Activated CD4-positive, alpha-beta T cell treated with anti-CD3 and anti-CD28 coated beads for 36 hours (primary cell): ENCODE measurements around the gene NDUFB11. TPM values are rescaled to one million over a fixed set of nuclear protein-coding genes. Genes with fewer than 3 reads are reported as not detected.

Experiments used
- ATAC-seq: fragments of 200-7000 bp; cut with Tn5 transposase; one replicate; pipeline ENCODE4 v1.10.0; 2021; ENCODE audit warnings: mild to moderate bottlenecking, moderate library complexity
- CTCF ChIA-PET: fragments of 350-600 bp; sonication (Branson Sonifier 250); formaldehyde crosslinking; loops from one replicate; lab custom pipeline; 2021; ENCODE audit warnings: antibody characterized with exemption; lab: Charles Lee
- POLR2A ChIA-PET: fragments of 350-600 bp; sonication (Branson Sonifier 250); formaldehyde crosslinking; loops from one replicate; lab custom pipeline; 2021; ENCODE audit warnings: antibody characterized with exemption, inconsistent platforms; lab: Charles Lee
- DNase-seq: peaks from one replicate; pipeline ENCODE4 v3.0.0-alpha.2; 2020
- H3K27ac Mint-ChIP-seq: one replicate; pipeline ENCODE4 v1.8.0; 2021; ENCODE audit warnings: mixed read lengths
- H3K27me3 Mint-ChIP-seq: one replicate; pipeline ENCODE4 v1.8.0; 2021; ENCODE audit warnings: mixed read lengths
- H3K36me3 Mint-ChIP-seq: one replicate; pipeline ENCODE4 v1.8.0; 2021; ENCODE audit warnings: low read depth, mixed read lengths
- H3K4me1 Mint-ChIP-seq: one replicate; pipeline ENCODE4 v1.8.0; 2021; ENCODE audit warnings: mixed read lengths
- H3K4me3 Mint-ChIP-seq: one replicate; pipeline ENCODE4 v1.8.0; 2021; ENCODE audit warnings: mild to moderate bottlenecking, moderate library complexity, mixed read lengths
- H3K9me3 Mint-ChIP-seq: one replicate; pipeline ENCODE4 v1.8.0; 2021; ENCODE audit warnings: low read depth, mixed read lengths
- intact Hi-C, 2 experiments: fragments of 100-400 bp; cut with DNase I in 1 of 2; cut with micrococcal nuclease in 1 of 2; formaldehyde crosslinking; loops; one replicate each; pipeline versions ENCODE4 v1.14.2 to v1.15.1; 2022 to 2024; cut with DNase I, micrococcal nuclease
- total RNA-seq, 2 experiments: library from RNA; stranded (reverse); gene quantifications; one replicate each; pipeline ENCODE4 v1.2.3, GENCODE V29; 2021

The NDUFB11 gene
- total RNA-seq, 2 experiments from 2014 or later = 89.9 to 90.8 TPM

- H3K4me1 Mint-ChIP-seq = peaks cover 17% of the 10 kb centered on the region
- H3K9me3 Mint-ChIP-seq = no peaks in the 10 kb centered on the region
- ChIA-PET CTCF (no interaction called here), POLR2A (no interaction called here)
- ATAC-seq (no peak), DNase-seq (no peak)
- no peaks in the 10 kb centered on the region for H3K27me3 Mint-ChIP-seq
- intact Hi-C loops = no loop called here
- no peak overlapping the region for H3K4me3 Mint-ChIP-seq
- no peak overlapping the region for H3K27ac Mint-ChIP-seq
- H3K36me3 Mint-ChIP-seq = peaks cover 22% of the 10 kb centered on the region
Measured at GRCh38 chrX:47185241-47185640, 40.7 kb upstream of the NDUFB11 start.

DNA sequence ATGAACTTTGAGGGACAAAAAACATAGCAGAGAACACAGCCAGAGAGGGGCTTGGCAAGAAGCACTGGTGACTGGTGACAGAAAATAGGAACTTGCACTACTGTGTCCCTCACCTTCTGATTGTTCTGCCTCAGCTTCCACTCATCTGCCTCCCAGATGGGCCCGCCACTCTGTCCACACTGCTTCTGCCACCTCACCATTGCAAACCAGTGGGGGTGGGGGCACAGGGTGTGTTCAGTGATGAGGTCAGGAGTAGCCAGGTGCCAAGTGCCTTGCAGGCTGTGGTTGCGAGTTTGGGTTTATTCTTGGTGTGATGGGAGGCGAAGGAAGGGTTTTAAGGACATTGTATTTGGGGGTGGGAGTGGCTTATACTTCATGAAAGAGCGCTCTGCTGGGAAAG lies 40.0 kb upstream of the NDUFB11 start:
- Mint-ChIP-seq H3K27ac (no peak overlapping the region), H3K9me3 (no peaks in the 10 kb centered on the region), H3K36me3 (peaks cover 23% of the 10 kb centered on the region), H3K27me3 (no peaks in the 10 kb centered on the region), H3K4me3 (no peak overlapping the region), H3K4me1 (peaks cover 17% of the 10 kb centered on the region)
- ChIA-PET POLR2A (no interaction called here), CTCF (no interaction called here)
- intact Hi-C loops = no loop called here
- DNase-seq (no peak), ATAC-seq (no peak)

- Mint-ChIP-seq H3K4me1 (no peaks in the 10 kb centered on the region), H3K36me3 (peaks cover 30% of the 10 kb centered on the region), H3K9me3 (no peaks in the 10 kb centered on the region), H3K27me3 (no peaks in the 10 kb centered on the region), H3K27ac (no peak overlapping the region), H3K4me3 (no peak overlapping the region)
- ChIA-PET POLR2A (no interaction called here), CTCF (no interaction called here)
- no peak for ATAC-seq
- DNase-seq = no peak
- intact Hi-C loops = no loop called here
Measured at GRCh38 chrX:47182106-47182700, 37.7 kb upstream of the NDUFB11 start.

- Mint-ChIP-seq H3K4me3 (no peak overlapping the region), H3K9me3 (no peaks in the 10 kb centered on the region), H3K4me1 (no peaks in the 10 kb centered on the region), H3K36me3 (peaks cover 31% of the 10 kb centered on the region), H3K27ac (no peak overlapping the region), H3K27me3 (no peaks in the 10 kb centered on the region)
- ChIA-PET POLR2A (no interaction called here), CTCF (no interaction called here)
- DNase-seq (no peak), ATAC-seq (no peak)
- intact Hi-C loops = no loop called here
Measured at GRCh38 chrX:47181301-47181700, 36.8 kb upstream of the NDUFB11 start.

DNA sequence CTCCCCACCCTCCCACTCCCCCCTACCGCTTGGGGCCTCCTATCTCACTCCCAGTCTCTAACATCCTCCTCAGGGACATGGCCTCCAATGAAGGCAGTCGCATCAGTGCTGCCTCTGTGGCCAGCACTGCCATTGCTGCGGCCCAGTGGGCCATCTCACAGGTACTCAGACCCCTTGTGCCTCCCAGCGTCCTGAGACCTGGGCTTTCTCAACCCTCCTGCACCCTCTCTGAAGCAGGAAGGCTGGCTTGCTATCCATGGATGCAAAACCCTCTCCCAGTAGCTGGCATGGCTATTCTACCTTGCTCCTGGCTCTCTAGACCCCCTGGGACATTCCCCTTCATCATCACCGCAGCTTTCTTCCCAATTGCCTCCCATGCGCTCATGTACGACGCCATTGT lies 35.8 kb upstream of the NDUFB11 start:
- DNase-seq (no peak), ATAC-seq (no peak)
- H3K27me3 Mint-ChIP-seq = no peaks in the 10 kb centered on the region
- CTCF ChIA-PET = interaction anchor here (0.6 kb wide), 1 partner anchor 69 kb away, joined by 3 read pairs; no protein-coding TSS in a partner anchor
- no peaks in the 10 kb centered on the region for H3K9me3 Mint-ChIP-seq
- no peak overlapping the region for H3K4me3 Mint-ChIP-seq
- no peak overlapping the region for H3K27ac Mint-ChIP-seq
- POLR2A ChIA-PET = no interaction called here
- intact Hi-C loops = no loop called here
- H3K4me1 Mint-ChIP-seq = no peaks in the 10 kb centered on the region
- H3K36me3 Mint-ChIP-seq = peaks cover 29% of the 10 kb centered on the region

- ATAC-seq = no peak
- Mint-ChIP-seq H3K4me3 (no peak overlapping the region), H3K9me3 (no peaks in the 10 kb centered on the region), H3K4me1 (no peaks in the 10 kb centered on the region), H3K27ac (no peak overlapping the region), H3K36me3 (peaks cover 29% of the 10 kb centered on the region), H3K27me3 (no peaks in the 10 kb centered on the region)
- intact Hi-C loops = no loop called here
- no peak for DNase-seq
- ChIA-PET CTCF (no interaction called here), POLR2A (no interaction called here)
Measured at GRCh38 chrX:47179928-47180255, 35.4 kb upstream of the NDUFB11 start.

GRCh38 chrX:47179221-47179927 lies 34.9 kb upstream of the NDUFB11 start:
- Mint-ChIP-seq H3K36me3 (peaks cover 24% of the 10 kb centered on the region), H3K4me1 (no peaks in the 10 kb centered on the region)

DNA sequence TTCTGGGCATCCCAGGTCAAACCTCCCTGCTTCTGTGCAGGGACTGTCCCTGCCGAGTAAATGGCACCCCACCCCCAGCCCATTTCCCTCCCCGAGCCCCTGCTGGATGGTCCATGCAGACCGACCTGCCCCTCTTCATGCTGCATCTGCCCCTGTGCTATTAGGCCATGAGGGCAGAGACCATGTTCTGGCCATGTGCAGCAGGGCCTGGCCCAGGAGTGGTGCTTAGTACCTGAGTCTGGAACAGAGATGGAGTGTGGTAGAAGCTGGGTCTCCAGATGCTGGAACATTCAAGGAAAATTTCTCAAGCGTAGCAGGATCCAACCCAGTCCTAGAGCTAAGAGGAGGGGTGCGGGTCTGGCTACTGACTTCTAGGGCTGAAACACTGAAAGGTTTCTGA lies 33.8 kb upstream of the NDUFB11 start:
- no peaks in the 10 kb centered on the region for H3K9me3 Mint-ChIP-seq
- ChIA-PET CTCF (no interaction called here), POLR2A (no interaction called here)
- no peak for DNase-seq
- H3K27ac Mint-ChIP-seq = no peak overlapping the region
- ATAC-seq = no peak
- H3K27me3 Mint-ChIP-seq = no peaks in the 10 kb centered on the region
- no peak overlapping the region for H3K4me3 Mint-ChIP-seq
- intact Hi-C loops = no loop called here
- H3K36me3 Mint-ChIP-seq = peaks cover 24% of the 10 kb centered on the region
- no peaks in the 10 kb centered on the region for H3K4me1 Mint-ChIP-seq

More at GRCh38 chrX:47179221-47179927, 34.9 kb upstream of the NDUFB11 start:
- ChIA-PET POLR2A (no interaction called here), CTCF (no interaction called here)
- Mint-ChIP-seq H3K27me3 (no peaks in the 10 kb centered on the region), H3K4me3 (no peak overlapping the region), H3K27ac (no peak overlapping the region), H3K9me3 (no peaks in the 10 kb centered on the region)
- intact Hi-C loops = no loop called here
- DNase-seq (no peak), ATAC-seq (no peak)

DNA sequence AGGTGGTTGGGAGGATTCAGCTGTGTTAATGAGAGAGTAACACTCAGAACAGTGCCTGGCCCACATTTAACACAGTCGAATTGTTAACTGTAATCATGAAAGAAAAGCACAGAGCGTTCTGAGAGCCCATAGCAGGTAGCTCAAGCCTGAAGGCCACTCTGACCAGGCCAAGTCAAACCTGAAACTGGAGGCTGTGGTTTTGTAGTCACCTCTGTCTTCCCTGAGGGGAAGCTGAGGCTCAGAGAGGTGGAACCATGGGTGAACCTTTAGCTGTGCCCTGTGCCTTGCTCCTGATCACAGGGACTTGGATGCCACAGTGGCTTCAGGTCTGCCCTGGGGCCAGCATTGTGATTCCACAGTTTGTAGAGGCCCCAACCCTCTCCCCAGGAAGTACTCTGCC lies 32.6 kb upstream of the NDUFB11 start:
- ATAC-seq (no peak), DNase-seq (no peak)
- Mint-ChIP-seq H3K4me3 (no peak overlapping the region), H3K9me3 (no peaks in the 10 kb centered on the region), H3K27me3 (no peaks in the 10 kb centered on the region), H3K36me3 (peaks cover 21% of the 10 kb centered on the region), H3K27ac (no peak overlapping the region), H3K4me1 (no peaks in the 10 kb centered on the region)
- ChIA-PET CTCF (no interaction called here), POLR2A (no interaction called here)
- intact Hi-C loops = no loop called here

DNA sequence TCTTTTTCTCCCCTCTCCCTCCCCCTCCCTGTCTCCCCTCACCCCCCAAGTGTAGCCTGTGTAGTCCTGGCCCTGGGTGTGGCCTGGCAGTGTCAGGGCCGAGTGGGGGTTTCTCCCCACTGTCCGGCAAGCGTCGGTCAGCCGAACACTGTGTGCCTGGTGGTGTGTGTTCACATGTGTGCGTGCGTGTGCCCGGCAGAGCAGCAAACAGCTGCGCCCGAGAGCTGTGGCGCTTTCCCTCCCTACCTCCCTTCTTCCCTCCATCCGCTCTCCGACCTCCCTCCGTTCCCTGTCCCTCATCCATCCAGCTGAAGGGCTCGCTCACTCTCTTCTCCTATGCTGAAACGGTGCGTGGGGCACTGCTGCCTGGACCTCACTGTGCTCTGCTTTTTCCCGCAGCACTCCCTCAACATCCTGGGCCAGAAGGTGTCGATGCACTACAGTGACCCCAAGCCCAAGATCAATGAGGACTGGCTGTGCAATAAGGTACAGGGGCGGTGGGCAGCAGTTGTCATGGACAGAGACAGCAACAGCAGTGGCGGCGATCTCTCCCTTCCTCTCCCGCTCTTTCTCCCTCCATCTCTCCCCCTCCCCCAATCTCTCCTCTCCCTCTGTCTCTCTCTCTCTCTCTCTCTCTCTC lies 31.7 kb upstream of the NDUFB11 start:
- no peak overlapping the region for H3K4me3 Mint-ChIP-seq
- no peaks in the 10 kb centered on the region for H3K4me1 Mint-ChIP-seq
- POLR2A ChIA-PET = no interaction called here
- CTCF ChIA-PET = no interaction called here
- H3K27ac Mint-ChIP-seq = no peak overlapping the region
- peaks cover 26% of the 10 kb centered on the region for H3K36me3 Mint-ChIP-seq
- H3K9me3 Mint-ChIP-seq = no peaks in the 10 kb centered on the region
- ATAC-seq (no peak), DNase-seq (no peak)
- intact Hi-C loops = no loop called here
- H3K27me3 Mint-ChIP-seq = no peaks in the 10 kb centered on the region

DNA sequence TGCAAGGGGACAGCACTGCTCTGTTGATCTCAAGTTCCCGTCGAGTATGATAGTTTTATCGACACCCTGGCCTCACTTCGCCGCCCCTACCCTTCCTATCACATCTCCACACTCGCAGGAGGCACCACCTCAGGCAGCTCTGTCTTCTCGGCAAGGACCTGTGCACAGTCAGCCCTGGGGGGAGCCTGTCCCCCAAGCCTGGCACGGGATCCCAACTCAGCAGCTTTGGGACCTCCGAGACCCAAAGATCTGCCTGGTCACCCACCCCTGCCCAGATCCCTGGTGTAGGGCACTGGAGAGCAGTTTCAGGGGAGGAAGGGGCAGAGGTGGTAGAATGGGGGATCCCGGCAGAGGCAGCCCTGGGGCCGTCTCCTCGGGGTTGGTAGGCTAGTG lies 31.1 kb upstream of the NDUFB11 start:
- Mint-ChIP-seq H3K36me3 (peaks cover 26% of the 10 kb centered on the region), H3K4me3 (no peak overlapping the region), H3K27ac (no peak overlapping the region), H3K9me3 (no peaks in the 10 kb centered on the region), H3K4me1 (no peaks in the 10 kb centered on the region), H3K27me3 (no peaks in the 10 kb centered on the region)
- DNase-seq (no peak), ATAC-seq (no peak)
- ChIA-PET POLR2A (no interaction called here), CTCF (no interaction called here)
- intact Hi-C loops = no loop called here

DNA sequence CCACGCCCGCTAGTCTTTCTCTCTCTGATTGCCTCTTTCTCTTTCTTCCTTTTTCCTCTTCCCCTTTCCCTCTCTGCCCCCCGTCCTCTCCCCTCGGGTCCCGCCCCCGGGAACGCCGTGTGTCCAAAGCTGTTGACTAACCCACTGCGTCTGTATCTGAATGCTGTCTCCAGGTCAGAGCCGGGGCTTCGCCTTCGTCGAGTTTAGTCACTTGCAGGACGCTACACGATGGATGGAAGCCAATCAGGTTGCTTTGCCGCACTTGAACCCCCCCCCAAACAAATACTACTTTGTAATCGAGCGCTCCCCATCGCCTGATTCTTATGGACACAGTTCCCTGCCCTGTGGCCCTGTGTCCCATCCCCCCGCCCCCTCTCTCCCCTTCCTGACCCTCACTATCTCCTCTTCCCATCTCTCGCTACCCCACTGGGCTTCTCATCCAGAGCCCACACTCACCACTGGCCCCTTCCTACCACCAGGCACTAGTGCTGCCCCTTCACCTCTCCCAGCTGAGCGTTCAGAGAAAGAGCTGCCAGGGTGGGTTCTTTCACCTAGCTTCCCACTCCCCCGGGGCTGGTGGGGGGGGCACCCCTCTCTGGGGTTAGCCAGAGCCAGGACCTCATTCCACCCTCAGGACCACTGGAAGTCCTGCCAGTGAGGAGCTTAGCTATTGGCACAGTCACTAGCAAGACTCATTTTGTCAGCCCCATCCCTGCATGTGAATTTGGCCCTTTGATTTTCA lies 30.5 kb upstream of the NDUFB11 start:
- ChIA-PET POLR2A (no interaction called here), CTCF (no interaction called here)
- Mint-ChIP-seq H3K4me3 (no peak overlapping the region), H3K36me3 (peaks cover 26% of the 10 kb centered on the region), H3K4me1 (no peaks in the 10 kb centered on the region), H3K27ac (no peak overlapping the region), H3K27me3 (no peaks in the 10 kb centered on the region), H3K9me3 (no peaks in the 10 kb centered on the region)
- intact Hi-C loops = no loop called here
- DNase-seq (no peak), ATAC-seq (no peak)
